Dermis microvascular lymphatic vessel endothelial cell (primary cell): ENCODE data around the gene NBEAL2. TPM values are rescaled to one million over a fixed set of nuclear protein-coding genes. Genes with fewer than 3 reads are reported as not detected.
"Not testable (repeated sequence)": the region's sequence is repeated elsewhere in the genome, so short reads cannot be mapped to it uniquely, and the experiment has no call there.

Source experiments
- DNase-seq, 2 donors: peaks; one replicate each; pipeline versions ENCODE4 v3.0.0 to v3.0.0-alpha.2; 2010; ENCODE audit warnings: low read depth in 2 of 2
- total RNA-seq: library from RNA; depleted of rRNA; stranded (reverse); fragments of >200 nt; gene quantifications from 2 replicates; pipeline ENCODE4 v1.2.1, GENCODE V29; 2014

The NBEAL2 gene
- total RNA-seq, 1 donor from 2014 or later, result 13.5 TPM

GRCh38 chr3:46962990-46963389 is 16.5 kb upstream of the NBEAL2 start:
- DNase-seq, result no peak

GRCh38 chr3:46964038-46964590 is 15.4 kb upstream of the NBEAL2 start:
- DNase-seq, result not testable (repeated sequence)

- DNase-seq, result no peak
Measured at GRCh38 chr3:46965151-46965550, 14.3 kb upstream of the NBEAL2 start.

- no peak for DNase-seq
Measured at GRCh38 chr3:46966811-46967210, 12.7 kb upstream of the NBEAL2 start.

GRCh38 chr3:46968783-46969428 is 10.6 kb upstream of the NBEAL2 start:
- DNase-seq, result no peak

GRCh38 chr3:46970391-46971091 is 8.9 kb upstream of the NBEAL2 start:
- DNase-seq, result peak; percentile 39 to 46

GRCh38 chr3:46971151-46971550 is 8.3 kb upstream of the NBEAL2 start:
- no peak for DNase-seq

- DNase-seq, result no peak
Measured at GRCh38 chr3:46971742-46972141, 7.7 kb upstream of the NBEAL2 start.

GRCh38 chr3:46972396-46972795 is 7.1 kb upstream of the NBEAL2 start:
- DNase-seq, result no peak

- DNase-seq, result no peak
Measured at GRCh38 chr3:46974421-46975171, 4.9 kb upstream of the NBEAL2 start.

GRCh38 chr3:46976326-46977190 is 2.9 kb upstream of the NBEAL2 start, which contains the start of gene CCDC12:
Gene CCDC12 (minus strand): TSS chr3:46976745. CDS start chr3:46976732, 13 bp downstream.
- DNase-seq, result peak; percentile 97 to 99

GRCh38 chr3:46977811-46978195 is 1.7 kb upstream of the NBEAL2 start:
- no peak for DNase-seq

GRCh38 chr3:46978381-46978780 is 1.1 kb upstream of the NBEAL2 start:
- no peak for DNase-seq

GRCh38 chr3:46979958-46980497 is 562 bp downstream of the NBEAL2 start:
- no peak for DNase-seq

- DNase-seq, result peak in 1 of 2 donors; percentile 40
Measured at GRCh38 chr3:46981932-46982471, 2.5 kb downstream of the NBEAL2 start.

GRCh38 chr3:46982546-46982945 is 3.1 kb downstream of the NBEAL2 start:
- no peak for DNase-seq

GRCh38 chr3:46984591-46985459 is 5.4 kb downstream of the NBEAL2 start:
- DNase-seq, result no peak

GRCh38 chr3:46985588-46985987 is 6.1 kb downstream of the NBEAL2 start:
- DNase-seq, result no peak

- DNase-seq, result no peak
Measured at GRCh38 chr3:46986055-46986730, 6.7 kb downstream of the NBEAL2 start.
